GM18951 (cell line): ENCODE results near the gene SVOP.

Source experiments
- POLR2A ChIP-seq: IDR thresholded peaks from 4 replicates; pipeline ENCODE4 v1.6.1; 2011; ENCODE audit warnings: mild to moderate bottlenecking; ENCODE audit not compliant: insufficient read length, insufficient read depth; ENCODE audit errors: extremely low read depth
- in situ Hi-C: fragments of 300-500 bp; cut with MboI; formaldehyde crosslinking; loops from one replicate; pipeline ENCODE4 v1.12.0; 2022; ENCODE audit warnings: low sequenced_read_pairs, mixed read lengths, inconsistent platforms; ENCODE audit not compliant: unreplicated experiment

SVOP gene

DNA sequence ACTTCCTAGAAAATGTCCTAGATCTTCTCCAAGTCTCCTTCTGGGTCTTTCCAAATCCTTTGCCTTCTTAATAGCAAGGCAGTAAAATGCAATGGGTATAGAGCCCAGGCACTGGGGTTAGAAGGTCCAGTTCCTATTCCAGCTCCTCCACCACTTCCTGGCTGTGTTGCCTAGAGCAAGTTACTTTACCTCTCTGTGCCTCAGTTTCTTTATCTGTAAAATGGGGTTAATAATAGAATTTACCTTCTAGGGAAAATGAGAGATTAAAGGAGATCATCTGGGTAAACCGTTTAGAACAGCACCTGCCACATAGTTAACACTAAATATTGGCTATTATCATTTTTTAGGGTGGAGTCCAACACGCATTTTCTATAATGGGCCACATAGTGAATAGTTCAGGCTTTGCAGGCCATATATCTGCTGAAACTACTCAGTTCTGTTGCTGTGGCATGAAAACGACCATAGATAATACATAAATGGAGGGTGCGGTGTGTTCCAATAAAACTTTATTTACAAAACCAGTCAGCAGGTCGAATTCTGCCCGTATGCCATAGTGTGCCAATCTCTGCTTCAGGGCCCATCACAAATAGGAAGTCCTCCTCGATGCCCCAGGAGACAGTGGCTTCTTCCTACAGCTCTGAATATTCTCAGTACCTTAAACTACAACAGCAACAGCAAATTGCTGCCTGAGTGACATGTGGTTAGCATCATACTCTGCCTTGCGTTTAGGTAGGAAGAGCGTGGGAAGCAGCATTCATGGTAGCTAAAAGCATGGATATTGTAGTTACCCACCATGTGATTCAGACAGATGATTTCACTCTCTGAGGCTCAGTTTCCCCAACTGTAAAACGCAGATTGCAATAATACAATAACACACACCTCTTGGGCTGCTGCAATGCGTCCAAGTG is 60.9 kb downstream of the SVOP start:
- in situ Hi-C loops = no loop called here
- TF ChIP-seq POLR2A = no peak

- TF ChIP-seq POLR2A = no peak
- in situ Hi-C loops = no loop called here
These were observed 65.5 kb downstream of the SVOP start for GRCh38 chr12:108955225-108955835.

DNA sequence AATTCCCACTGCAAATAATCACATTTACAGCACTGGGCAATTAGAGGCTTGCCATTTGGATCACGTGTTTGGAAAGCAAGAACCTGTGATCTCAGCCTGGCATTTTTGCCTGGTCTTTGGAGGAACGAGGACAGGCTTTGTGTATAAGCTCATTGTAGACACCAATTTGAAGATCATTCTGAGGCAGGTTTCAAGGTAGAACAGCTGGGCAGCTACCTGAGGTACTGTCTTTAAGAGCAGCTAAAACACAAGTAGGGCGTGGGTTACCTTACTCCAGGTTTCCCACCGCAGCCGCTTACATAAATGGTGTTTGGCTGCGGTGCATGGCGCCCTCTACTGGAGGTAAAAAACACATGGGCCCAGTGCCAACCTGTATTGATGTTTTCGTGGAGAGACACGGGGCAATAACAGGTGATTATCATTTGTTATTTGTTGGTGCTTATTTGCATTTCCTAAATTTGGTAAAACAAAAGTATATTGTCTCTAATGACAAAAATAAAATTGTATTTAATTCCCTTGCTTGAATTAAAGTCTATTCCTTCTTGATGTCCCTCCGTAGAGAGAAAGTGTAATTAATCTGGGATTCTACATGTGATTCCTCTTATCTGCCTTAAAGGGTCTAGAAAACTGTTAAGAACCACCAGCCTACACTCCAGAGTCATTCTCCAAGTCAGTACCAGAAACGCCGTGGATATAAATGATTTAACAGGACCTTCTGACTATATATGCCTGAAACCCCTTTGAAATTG is 69.7 kb downstream of the SVOP start:
- TF ChIP-seq POLR2A = no peak
- in situ Hi-C loops = no loop called here

DNA sequence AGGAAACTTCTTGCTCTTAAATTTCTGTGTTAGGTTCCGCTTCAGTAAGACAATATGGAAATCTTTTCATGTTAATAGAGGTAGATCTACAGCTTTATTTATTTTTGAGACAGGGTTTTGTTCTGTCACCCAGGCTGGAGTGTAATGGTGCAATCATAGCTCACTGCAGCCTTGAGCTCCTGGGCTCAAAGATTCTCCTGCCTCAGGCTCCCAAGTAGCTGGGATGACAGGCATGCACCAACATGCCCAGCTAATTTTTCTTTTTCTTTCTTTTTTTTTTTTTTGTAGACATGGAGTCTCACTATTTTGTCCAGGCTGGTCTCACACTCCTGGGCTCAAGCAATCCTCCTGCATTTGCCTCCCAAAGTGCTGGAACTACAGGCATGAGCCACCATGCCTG is 70.9 kb downstream of the SVOP start:
- TF ChIP-seq POLR2A = no peak
- in situ Hi-C loops = loop anchor here (25.0 kb wide), 1 partner anchor 288 kb away; no protein-coding TSS in a partner anchor

- in situ Hi-C loops = loop anchor here (25.0 kb wide), 1 partner anchor 286 kb away; no protein-coding TSS in a partner anchor
- TF ChIP-seq POLR2A = no peak
These were observed 72.5 kb downstream of the SVOP start for GRCh38 chr12:108948367-108948766.

DNA sequence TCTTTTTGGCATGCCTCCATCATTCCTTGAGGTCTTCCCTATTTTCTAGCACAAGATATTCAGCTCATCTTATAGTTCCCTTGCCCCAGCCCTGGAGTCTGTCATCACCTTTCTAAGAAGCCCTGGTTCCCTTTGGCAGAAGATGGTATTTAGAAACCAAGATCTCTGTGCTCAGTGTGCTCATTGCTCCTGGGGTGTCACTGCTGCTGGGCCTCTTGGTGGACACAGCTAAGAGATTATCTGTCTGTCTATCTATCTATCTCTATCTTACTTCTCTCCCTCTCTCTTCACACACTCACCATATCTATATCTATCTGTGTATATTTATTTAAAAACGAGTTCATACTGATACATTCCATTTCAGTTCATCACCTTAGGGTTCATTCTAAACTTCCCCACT is 73.8 kb downstream of the SVOP start:
- no peak for TF ChIP-seq POLR2A
- in situ Hi-C loops = loop anchor here (25.0 kb wide), 1 partner anchor 285 kb away; no protein-coding TSS in a partner anchor

DNA sequence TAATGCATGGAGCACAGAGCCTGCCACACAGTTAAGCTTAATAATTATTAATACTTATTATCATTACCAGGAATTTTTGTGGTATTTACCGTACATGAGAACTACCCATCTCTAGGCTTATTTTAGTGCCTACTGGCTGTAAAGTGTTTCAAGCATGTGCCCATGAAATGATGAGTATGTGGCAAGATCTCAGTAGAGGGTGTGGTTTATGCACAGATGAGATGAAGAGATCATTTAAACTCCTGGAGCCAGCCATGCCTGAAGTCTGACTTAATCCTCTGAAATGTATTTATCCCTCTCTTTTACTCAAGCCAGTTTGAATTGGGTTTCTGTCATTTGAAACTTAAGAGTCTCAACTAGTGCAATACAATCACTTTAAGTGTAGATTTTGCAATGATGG is 80.7 kb downstream of the SVOP start:
- in situ Hi-C loops = loop anchor here (25.0 kb wide), 1 partner anchor 278 kb away; no protein-coding TSS in a partner anchor
- TF ChIP-seq POLR2A = no peak

GRCh38 chr12:108939594-108939993 is 81.3 kb downstream of the SVOP start:
- in situ Hi-C loops = loop anchor here (25.0 kb wide), 1 partner anchor 277 kb away; no protein-coding TSS in a partner anchor
- TF ChIP-seq POLR2A = no peak

- in situ Hi-C loops = loop anchor here (25.0 kb wide), 1 partner anchor 276 kb away; no protein-coding TSS in a partner anchor
These were observed 82.5 kb downstream of the SVOP start for GRCh38 chr12:108938247-108938924.

GRCh38 chr12:108935159-108935763 is 85.6 kb downstream of the SVOP start:
- TF ChIP-seq POLR2A = no peak
- in situ Hi-C loops = loop anchor here (25.0 kb wide), 1 partner anchor 273 kb away; no protein-coding TSS in a partner anchor

More at GRCh38 chr12:108938247-108938924, 82.5 kb downstream of the SVOP start:
- no peak for TF ChIP-seq POLR2A

DNA sequence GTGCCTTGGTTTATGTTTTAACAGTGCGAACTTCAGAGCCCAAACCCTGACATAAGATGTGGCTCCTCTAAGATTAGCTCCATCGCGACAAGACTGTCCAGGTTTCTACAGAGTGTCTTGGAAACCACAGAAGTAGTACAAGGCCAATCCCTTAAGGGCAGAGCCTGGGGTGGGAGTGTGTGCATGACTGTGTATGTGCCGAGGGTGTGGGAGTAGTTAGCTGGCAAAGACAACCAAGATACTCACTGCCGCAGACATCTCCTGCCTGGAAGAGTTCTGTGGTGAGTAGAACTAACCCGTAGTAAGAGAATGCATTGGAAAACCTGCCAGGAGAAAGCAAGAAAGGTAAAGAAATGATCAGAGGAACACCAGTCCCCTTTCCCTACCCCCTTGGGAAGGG is 86.9 kb downstream of the SVOP start:
- in situ Hi-C loops = loop anchor here (25.0 kb wide), 1 partner anchor 272 kb away; no protein-coding TSS in a partner anchor
- no peak for TF ChIP-seq POLR2A

GRCh38 chr12:108930756-108931155 is 90.1 kb downstream of the SVOP start:
- no peak for TF ChIP-seq POLR2A
- in situ Hi-C loops = loop anchor here (25.0 kb wide), 1 partner anchor 268 kb away; no protein-coding TSS in a partner anchor
